Hematopoietic multipotent progenitor cell (in vitro differentiated cells): ENCODE results near the gene KANK4. TPM values are rescaled to one million over a fixed set of nuclear protein-coding genes. Genes with fewer than 3 reads are reported as not detected.

ENCODE experiments used
- DNase-seq, 3 donors: peaks; one replicate each; pipeline ENCODE4 v3.0.0-alpha.2; 2011 to 2015; ENCODE audit warnings: low read depth in 2 of 3, low spot score in 2 of 3
- total RNA-seq: library from RNA; depleted of rRNA; stranded (reverse); fragments of >200 nt; gene quantifications from one replicate; pipeline ENCODE4 v1.2.3, GENCODE V29; 2012

Gene KANK4
- total RNA-seq, 1 donor = under 0.01 TPM

DNA sequence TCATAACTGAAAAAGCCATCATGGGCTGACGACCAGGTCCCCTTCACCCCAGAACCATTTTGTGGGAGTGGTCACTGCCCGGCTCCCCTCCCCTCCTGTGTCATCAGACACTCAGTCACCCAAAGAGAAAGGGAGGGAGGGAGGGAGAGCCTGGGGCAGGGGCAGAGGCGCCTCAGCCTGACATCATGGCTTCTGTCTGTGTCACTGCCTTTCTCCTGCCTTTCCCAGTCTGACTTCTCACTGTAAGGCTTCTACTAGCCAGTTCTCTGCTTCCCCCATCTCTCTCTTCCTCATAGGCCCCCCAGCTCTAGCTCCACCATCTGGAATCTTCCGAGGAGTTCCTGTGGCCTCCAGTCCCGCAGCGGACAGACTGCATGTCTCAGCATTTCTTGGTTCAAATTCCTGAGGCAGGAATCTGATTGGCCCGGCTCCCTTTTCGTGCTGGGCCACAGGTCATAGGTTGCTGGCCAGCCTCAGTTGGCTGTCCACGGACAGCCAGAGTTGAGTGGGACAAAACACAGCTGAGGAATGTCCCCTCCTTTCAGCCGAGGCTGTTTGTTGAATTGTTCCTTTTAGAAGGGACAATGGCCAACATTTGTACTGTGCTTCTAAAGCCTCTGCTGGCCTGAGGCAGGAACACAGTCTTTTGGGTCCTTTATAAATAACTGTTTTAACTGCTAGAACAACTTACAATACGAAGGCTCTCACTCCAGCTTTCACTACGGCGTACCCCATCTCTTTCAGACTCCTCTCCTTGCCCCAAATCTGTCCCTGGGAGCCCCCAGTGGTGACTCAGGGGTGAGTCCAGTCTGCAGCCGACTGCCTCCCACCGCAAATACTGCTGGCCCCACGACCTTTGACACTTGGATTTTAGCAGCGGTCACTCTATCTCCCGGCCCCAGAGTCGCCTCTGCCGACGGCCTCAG lies 18.7 kb upstream of the KANK4 start:
- no peak for DNase-seq

DNA sequence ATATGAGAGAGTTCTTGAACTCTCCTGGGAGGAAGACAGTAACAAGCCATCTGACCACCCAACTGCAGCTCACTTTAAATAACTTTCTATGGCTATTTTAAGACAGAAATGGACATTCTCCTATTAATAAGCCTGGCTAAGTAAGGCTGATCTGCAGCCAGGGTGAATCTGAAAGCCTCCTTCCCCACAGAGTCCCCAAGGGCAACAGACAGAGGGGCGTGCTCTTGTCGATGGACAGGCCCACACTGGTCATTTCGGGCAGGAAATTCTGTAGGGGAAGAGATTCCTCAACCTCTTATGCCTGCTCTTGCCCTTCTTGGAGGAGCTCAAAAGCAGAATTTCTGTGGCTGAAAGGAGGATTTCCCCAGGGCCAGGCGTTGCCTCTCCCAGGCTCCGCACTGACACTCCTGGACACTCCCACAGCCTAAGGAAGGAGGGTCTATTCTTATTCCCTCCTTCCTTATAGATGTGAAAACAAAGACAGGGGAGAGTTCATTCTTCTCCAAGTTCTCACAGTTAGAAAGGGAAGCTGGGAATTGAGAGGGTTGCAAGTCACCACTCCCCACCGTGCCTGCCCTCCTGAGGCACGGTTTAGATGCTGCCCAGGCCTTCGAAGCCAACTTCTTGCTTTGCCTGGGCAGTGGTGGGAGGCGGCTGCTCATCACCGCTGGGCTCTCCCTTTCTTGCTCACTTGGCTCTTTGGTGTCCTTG lies 17.9 kb upstream of the KANK4 start:
- no peak for DNase-seq

DNA sequence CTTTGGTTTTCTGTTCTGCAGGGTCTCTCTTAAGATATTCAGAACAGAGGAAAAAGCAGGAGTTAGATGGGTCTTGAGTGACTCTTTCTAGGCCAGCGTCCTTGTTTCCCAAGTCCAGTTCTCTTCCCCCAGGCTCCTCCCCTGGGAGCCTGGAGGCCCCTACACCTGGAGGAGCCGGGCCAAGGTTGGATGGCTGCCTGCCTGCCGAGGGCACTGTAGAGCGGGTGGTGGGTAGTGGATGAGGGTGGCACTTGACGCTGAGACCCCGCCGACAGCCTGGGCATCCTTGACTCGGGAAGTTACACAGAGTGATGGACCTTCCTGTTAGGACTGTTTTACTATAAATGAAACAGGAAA lies 17.4 kb upstream of the KANK4 start:
- DNase-seq = no peak

DNA sequence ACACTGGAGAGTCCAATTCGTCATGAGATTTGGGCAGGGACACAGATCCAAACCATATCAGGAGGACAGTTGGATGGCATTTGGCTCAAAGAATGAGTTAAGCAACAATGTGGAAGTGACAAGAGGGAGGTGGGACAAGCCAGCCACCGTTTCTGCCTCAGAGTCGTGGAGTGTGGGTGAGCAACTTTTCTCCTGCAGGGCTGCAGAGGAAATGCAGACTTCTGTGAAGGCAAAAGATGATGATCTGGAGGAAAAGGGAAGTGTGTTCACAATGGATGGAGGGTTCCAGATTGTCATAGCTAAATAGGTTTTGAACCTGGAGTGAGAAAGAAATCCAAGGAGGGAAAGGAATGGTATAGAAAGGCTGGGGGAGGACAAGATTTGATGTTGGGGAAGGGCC lies 16.4 kb upstream of the KANK4 start:
- DNase-seq = peak in 2 of 3 donors; percentile 40 to 72

DNA sequence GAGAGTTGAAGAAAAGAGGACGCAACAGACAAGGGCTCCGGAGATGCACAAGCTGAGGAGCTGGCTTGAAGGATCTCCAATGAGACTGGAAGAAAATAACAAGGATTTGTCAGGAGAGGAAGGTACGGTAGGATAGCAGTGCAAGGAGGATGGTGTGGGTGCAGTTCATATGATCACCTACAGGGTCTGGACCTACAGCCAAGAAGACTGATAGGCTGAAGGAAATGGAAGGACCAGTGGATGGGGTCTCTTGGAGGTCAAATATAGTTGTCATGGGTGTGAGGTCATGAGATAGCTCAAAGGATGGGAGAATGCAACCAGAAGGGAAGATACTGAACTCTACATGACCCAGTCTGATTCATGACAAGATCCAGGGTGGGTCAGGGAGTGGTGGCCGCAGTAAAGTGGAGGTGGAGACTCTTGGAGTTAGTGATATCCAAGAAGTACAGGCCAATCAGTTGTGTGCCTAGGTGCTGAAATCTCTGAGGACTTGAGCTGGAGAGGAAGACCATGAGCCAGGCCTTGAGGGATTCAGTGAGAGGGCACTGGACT lies 15.3 kb upstream of the KANK4 start:
- no peak for DNase-seq

DNA sequence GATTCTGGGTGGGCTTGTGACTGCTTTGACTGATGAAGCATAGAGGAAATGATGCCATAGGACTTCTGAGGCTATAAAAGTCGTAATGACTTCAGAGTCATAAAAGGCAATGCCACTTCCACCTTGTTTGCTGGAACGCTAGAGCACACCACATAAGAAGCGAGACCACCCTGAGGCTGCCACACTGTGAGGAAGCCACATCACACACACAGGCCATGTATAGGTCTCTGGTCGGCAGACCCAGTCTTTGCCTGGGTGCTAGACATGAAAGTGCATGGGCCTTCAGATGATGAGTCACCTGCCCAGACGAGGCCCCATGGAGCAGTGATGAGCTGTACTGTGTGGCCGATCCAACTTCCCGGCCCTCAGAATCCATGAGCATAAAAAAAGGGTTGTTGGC lies 14.2 kb upstream of the KANK4 start:
- no peak for DNase-seq

DNA sequence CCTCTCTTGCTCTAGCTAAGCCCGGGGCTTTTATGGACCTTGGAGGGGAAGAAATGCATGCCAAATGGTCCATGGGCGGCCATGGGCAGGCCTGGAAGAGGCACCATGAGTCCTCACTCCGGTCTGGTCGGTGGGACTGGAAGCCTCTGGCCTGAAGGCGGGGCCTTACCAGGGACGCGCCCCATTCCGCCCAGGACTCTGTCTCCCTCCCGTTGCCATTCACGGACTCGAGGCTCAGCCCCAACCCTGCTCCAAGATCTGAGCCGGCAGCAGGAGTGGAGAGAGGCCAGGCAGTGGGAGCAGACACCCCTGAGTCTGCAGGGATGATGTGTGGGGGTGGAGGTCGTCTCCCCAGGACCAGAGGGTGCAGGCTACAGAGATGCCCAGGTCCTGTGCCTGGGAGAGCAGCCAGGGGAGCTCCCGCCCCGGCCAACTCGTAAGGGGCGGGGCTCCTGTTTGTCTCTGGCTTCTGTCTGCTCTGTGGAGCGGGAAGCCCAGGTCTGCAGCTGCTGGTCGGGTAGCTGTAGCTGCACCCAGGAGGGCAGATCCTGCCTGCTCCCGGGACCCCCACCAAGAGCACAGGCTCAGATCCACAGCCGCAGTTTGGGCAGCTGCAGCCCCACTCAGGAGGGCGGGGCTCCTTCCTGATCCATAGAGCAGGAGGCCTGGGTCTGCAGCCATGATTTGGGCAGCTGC lies 8.3 kb upstream of the KANK4 start:
- DNase-seq = no peak

DNA sequence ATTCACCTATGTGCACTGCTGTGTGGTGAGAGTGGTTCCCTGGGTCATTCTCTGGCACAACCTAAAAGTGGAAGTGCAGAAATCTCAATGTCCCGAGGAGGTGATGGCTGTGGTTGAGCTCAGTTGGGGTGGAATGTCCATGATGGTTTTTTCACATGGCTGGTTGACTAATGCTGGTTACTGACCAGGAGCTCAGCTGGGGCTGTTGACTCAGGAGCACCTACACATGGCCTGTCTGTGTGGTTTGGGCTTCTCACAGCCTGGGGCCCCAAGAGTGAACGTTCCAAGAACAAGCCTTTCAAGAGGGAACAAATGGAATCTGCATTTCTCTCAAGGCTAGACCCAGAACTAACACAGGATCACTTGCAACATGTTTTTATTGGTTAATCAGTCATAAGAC lies 6.4 kb upstream of the KANK4 start:
- no peak for DNase-seq

DNA sequence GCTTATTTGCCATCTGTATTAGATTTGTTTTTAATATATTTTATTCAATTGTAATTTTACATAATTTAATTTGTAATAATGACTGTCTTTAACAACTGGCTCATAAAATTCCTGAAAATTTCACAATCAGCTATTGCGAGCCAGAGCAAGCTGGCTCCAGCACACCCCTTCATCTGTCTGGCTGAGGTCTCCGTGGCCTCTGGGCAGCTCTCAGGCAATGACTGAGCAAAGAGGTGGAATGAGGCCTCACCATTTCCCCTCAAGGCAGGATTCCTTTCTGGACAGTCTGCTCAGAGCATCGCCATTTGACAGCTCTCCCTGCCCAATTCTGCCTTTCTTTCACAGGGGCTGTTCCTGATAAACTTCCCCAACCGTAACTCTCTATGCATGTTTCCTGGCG lies 5.8 kb upstream of the KANK4 start:
- DNase-seq = no peak

DNA sequence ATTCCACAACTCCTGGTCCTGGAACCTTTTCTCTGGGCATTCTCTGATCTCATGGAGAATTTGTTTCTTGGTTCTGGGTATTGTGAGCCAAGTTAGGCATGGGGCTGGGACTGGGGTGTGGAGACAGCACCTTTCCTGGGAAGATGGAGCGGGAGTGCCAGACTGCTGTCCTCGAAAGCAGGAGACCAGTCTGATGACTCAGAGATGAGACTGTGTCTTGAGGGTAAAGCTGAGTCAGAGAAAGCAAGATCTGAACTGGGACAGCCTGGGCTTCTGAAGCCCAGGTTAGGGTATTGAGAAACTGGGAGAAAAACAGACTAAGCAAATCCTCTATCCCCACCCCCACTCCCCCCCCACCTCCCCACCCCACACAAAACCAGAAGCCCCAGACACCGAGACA lies 2.2 kb upstream of the KANK4 start:
- peak in 1 of 3 donors; percentile 6 for DNase-seq

DNA sequence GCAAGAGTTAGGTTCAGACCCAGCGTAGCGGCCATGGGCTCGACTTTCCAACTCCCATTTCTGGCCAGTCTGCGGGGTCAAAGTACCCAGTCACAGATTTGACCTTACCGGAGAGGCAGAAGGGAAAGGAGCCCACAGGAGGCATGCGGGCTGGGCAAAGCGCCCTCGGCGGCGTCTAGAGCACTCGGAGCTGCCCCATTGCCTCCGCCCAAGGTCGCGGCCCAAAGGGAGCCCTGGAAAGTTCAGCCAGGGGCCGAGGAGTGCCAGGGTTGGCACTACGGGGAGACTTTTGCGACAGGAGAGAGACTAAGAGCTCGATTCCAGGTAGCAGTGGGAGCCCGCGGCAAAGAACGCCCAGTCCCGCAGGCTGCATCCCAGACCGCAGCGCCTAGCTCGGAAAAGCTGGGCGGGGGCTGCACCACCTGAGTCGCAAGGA lies 896 bp downstream of the KANK4 start:
- DNase-seq = no peak

DNA sequence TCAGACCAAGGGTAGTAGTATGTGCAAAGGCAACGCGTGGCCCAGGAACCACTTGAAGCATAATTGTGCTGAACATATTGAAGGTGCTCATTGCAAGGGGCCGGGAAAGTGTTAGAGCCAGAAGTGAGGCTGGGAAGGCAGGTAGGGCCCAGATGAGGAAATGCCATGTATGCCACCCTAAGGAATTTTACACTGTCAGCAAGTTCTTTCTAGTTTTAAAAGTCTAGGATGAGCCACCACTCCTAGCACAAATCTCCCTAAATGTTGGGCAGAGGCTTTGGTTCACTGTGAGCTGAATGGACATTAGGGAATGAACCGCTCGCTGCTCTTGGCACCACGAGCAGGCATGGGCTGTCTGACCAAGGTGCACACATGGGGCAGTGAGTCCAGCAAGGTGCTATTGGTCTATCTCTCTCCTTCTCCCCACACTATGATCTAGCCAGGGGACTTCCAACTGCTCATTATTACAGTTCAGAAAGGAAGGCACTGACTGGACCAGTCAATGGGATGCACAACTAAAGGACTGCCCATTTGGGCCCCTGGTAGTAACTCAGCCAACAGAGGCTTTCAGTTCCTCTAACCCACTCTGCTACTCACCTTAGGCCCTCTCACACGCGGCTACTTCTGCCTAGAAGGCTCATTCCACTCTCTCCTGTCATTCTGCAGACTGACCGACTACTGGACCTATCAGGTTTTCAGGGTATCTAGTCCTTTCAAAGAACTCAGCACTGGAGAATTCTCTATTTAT lies 2.0 kb downstream of the KANK4 start:
- no peak for DNase-seq

DNA sequence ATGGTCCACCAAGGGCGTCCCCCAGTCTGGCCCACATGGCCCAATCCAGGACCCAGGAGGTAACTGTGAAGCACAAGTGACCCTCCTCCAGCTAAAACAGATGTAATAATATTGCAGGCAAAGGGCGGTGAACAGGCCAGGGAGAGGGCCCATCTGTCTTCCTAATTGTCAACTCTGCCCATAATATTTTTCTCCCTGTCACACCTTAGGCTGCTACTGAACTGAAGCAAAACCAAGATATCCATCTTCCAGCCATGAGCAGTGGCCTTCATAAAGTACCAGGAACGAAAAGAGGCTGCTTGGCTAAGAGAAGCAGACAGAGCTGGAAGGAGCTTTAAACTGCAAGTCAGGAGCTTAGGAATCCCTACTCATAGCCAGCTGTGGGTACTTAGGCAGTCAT lies 3.1 kb downstream of the KANK4 start:
- no peak for DNase-seq

DNA sequence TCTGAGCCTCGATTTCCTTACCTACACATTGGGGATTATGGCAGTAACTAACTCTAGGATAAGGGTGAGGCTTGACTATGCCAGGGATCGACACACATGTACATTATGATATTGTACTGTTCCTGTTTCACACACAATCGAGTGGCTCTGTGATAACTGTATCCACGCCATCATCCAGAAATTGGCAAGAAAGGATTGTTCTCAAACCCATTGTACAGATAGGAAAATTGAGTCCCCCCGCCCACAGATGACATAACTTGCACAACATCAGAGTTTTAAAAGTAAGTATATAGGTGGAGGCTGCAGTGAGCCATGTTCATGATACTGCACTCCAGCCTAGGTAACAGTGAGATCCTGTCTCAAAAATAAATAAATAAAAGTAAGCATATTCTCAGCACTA lies 3.8 kb downstream of the KANK4 start:
- DNase-seq = no peak

DNA sequence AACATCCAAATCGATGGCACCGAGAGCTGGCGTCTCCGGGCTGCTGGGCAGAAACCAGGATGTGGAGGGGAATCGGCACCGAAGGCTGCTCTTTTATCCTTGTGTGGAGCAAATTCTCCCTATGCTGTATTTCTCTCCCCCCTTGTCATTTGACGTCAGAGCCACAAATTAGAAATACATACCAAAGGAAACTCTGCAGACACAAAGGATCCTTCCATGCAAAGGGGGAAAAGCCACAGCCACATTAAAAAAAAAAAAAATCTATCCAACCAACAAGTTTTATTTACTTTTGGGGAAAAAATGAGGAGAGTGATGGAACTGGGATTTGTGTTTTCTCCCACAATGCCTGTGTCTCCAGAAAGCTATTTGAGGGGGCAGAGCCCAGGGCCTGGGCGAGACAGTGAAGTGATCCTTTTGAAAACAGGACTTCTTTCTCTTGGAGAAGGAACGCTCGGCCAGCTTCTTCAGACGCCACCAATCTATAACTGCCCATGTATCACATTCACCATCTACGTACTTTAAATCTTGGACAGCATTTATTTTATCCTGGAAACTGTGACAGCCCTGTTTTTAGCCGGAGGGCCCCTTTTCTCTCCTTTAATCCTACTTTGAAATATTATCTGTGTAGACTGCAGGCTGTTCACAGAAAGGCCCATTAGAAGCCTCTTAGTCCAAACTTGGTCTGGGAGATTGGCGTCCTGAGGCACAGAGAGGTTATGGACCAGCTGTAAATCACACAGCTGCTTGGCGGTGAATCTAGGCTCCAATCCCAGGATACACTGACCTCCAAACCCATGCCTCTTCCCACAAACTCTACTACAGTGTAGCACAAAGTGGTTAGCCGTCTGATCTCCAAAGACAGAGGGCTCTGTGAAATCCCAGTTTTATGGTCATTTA lies 4.5 kb downstream of the KANK4 start:
- no peak for DNase-seq

DNA sequence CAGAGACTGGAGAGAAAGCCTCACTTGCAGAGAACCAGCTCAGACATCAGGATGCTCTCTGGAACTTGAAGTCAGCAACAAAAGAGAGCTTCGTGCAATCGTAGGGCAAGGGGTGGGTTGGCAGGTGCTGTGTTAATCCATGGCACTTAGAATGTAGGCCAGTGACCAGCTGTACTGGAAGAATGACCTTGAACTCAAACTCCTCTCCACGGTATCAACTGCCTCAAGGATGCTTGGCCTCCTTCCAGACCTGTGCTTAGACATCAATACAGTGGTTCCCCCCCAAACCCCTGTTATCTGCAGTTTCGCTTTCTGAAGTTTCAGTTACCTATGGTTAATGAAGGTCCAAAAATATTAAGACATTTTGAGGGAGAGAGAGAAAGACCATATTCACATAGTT lies 6.5 kb downstream of the KANK4 start:
- no peak for DNase-seq

DNA sequence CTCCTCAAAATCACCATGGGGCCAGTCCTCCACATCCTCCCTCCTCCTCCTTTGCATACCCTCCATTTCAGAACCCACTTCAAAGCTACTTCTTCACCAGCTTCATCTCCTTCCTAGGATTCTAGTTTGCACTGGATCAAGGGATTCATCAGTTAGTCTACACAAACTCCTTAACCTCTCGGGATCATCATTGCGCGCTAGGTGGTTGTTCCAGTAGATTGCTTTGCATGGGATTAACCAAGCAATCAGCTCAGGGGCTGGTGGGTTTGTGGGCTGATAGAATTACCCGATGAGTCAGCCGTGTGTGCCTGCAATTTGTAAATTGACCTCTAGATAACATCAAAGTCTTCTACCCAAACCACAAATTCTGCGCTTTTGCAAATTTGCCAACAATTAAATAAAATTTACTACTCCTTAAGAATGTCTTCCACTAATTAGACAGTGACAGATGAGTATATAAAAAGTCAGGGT lies 7.7 kb downstream of the KANK4 start:
- peak in 1 of 3 donors; percentile 21 for DNase-seq

DNA sequence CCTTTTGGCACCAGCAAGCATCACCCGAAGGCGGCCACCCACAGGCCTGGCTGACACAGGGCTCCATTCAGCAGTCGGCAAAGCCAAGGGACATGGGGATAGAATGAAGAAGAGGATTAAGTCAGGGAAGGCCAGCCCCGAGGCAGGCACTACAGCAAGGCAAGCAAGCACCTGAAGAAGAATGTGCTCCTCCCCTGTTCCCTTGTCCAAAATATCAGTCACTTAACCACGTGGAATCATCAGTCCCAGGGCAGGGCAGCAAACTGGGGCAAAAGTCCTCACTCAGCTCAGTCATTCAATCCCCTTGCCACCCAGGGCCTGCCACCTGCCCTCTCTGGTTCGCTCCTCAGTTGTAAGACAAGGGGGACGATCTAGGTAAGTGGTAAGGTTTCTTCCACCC lies 9.3 kb downstream of the KANK4 start:
- no peak for DNase-seq

DNA sequence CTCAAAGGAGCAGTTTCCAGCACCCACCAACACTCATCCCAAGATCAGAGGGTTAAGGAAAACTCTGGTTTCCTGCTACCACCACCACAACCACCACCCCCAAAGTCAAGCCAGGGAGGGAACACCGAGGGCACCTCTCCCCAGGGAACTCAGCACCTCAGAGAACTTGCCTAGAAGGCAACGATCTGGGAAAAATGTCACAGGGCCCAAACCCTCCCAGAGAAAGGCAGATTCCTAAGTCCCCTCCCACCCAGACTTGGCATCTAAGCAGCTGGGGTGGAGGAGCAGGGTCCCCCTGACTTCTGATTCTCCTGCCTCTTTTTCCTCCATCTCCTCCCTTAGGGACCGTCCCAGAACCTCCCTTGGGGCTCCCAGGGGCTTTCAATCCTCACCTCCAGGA lies 10.6 kb downstream of the KANK4 start:
- no peak for DNase-seq
